ENCODE data around the gene GJA1. TPM values are rescaled to one million over a fixed set of nuclear protein-coding genes. Genes with fewer than 3 reads are reported as not detected.

Gene GJA1
- total RNA-seq, 1 experiment from 2014 or later, result 528 TPM

DNA sequence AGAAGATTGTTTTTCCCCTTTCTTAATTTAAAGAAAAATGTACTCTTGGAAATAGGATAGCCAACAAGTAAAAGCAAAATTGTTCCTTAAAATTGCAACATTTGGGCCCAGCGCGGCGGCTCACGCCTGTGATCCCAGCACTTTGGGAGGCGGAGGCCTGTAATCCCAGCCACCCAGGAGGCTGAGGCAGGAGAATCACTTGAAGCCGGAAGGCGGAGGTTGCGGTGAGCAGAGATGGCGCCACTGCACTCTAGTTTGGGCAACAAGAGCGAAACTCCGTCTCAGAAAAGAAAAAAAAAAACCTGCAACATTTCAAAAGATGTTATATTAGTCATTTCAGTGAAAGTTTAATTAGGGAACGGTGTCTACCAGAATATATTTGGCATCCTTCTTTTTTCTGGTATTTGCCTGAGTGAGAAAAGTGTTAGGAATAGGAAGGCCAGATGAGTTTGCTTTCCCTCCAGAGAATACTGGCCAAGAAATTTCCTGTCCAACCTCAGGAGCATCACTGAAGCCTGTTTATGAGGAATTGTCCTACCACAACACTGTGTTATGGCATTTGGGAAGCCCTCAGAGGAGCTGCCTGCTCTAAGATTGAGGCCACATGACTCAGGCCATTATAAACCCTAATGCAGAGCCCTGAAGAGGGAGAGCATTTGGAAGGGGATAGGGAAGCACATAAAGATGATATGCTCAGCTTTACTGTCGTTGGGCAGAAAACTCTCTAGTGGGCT lies 1.2 kb upstream of the GJA1 start:
- no peaks in the 10 kb centered on the region for H4K20me1 ChIP-seq (ENCODE audit: control insufficient read depth, insufficient read depth, insufficient read length)
- Mint-ChIP-seq H3K4me3 (peak overlapping the region; percentile 33 to 61), H3K27me3 (ENCODE audit: low read depth) (no peaks in the 10 kb centered on the region), H3K4me1 (peaks cover 45% of the 10 kb centered on the region in 2 experiments), H3K27ac (peak overlapping the region; percentile 85 to 98 (median 91)), H3K36me3 (ENCODE audit: insufficient read depth in 1 of 3, low read depth in 3 of 3) (peaks cover 12 to 22% (median 21%) of the 10 kb centered on the region in 3 experiments), H3K9me3 (peaks cover 2 to 3% of the 10 kb centered on the region in 2 experiments; a peak in 2 of 5 replicates)
- H3T11ph ChIP-seq (ENCODE audit: low read length), result no peak overlapping the region
- H2BK120ac ChIP-seq (ENCODE audit: low read depth, low read length, poor library complexity, severe bottlenecking), result no peak overlapping the region
- H3K9ac ChIP-seq (ENCODE audit: extremely low read depth, insufficient read length, low read length), result no peak overlapping the region
- H3K14ac ChIP-seq (ENCODE audit: insufficient read depth, low read length), result no peak overlapping the region
- H3K9me3 ChIP-seq (ENCODE audit: control insufficient read depth, low read depth, low read length), result no peaks in the 10 kb centered on the region
- H3K56ac ChIP-seq (ENCODE audit: insufficient read length, low read depth, low read length), result no peak overlapping the region
- no peak overlapping the region for H2BK20ac ChIP-seq (ENCODE audit: low read depth, low read length, poor library complexity, severe bottlenecking)
- H3K4me2 ChIP-seq (ENCODE audit: insufficient read depth, insufficient read length, low read length), result no peak overlapping the region
- no peaks in the 10 kb centered on the region for H3K27me3 ChIP-seq (ENCODE audit: insufficient read depth, low read length)
- H4K5ac ChIP-seq (ENCODE audit: insufficient read length, low read depth, low read length), result no peak overlapping the region
- H3K4me1 ChIP-seq (ENCODE audit: insufficient read depth, low read length), result no peaks in the 10 kb centered on the region
- H3K23me2 ChIP-seq (ENCODE audit: insufficient read length, low read depth, low read length, poor library complexity, severe bottlenecking), result no peaks in the 10 kb centered on the region
- no peak overlapping the region for H3K4ac ChIP-seq (ENCODE audit: low read depth, low read length)
- H3K18ac ChIP-seq (ENCODE audit: insufficient read length, low read depth, low read length), result no peak overlapping the region
- no peak overlapping the region for H2BK15ac ChIP-seq (ENCODE audit: low read depth, low read length)
- H2AK5ac ChIP-seq (ENCODE audit: insufficient read length, low read length), result no peak overlapping the region
- no peak overlapping the region for H3K23ac ChIP-seq (ENCODE audit: insufficient read length, low read depth, low read length)
- no peak overlapping the region for H2BK12ac ChIP-seq (ENCODE audit: insufficient read length, low read depth, low read length)
- peak; percentile 64 for DNase-seq
- no peak overlapping the region for H4K8ac ChIP-seq (replicated peaks; ENCODE audit: insufficient read length, low read depth, low read length)
- H3K27ac ChIP-seq (ENCODE audit: insufficient read length, low read depth, low read length), result peak overlapping the region; percentile 36
- no peak overlapping the region for H4K91ac ChIP-seq (ENCODE audit: insufficient read length, low read depth, low read length)
- H2BK5ac ChIP-seq (ENCODE audit: insufficient read length, low read length), result no peak overlapping the region
- peaks cover 24% of the 10 kb centered on the region; the same call in 1 of the 2 replicates for H3K79me2 ChIP-seq (ENCODE audit: insufficient read depth, low read length)
- TF ChIP-seq CTCF (conservative IDR thresholded peaks at IDR 0.05), result no peak
- no peak overlapping the region for H2AFZ ChIP-seq (ENCODE audit: low read length)
- no peaks in the 10 kb centered on the region for H3K79me1 ChIP-seq (ENCODE audit: insufficient read depth, low read depth, low read length, poor library complexity, severe bottlenecking)
- no CpG with 5 or more reads among the region's 13 CpGs for WGBS (ENCODE audit: extremely low coverage, insufficient read length, low lambda C conversion rate)

Data from H9 (cell line).